ENCODE data around the gene ISL2. TPM values are rescaled to one million over a fixed set of nuclear protein-coding genes. Genes with fewer than 3 reads are reported as not detected.

The ISL2 gene
- total RNA-seq, 8 experiments from 2014 or later = 0.49 to 11.1 (median 1.6) TPM

Other genes with a start within 250 kb of the ISL2 start
- gene ETFA, start 25.3 kb upstream of the ISL2 start, total RNA-seq = 100 to 1,000 TPM in 3 of 8 experiments, 10 to 100 TPM in 5; 53.2 to 195 (median 77.1) TPM